Endodermal cell (in vitro differentiated cells): ENCODE data around the gene ALX4. TPM values are rescaled to one million over a fixed set of nuclear protein-coding genes. Genes with fewer than 3 reads are reported as not detected.
A peak's percentile ranks its signal among the peaks of the same experiment; 100 is the strongest.

Experiments
- DNase-seq: peaks from one replicate; pipeline ENCODE4 v3.0.0-alpha.2; 2017
- H3K27ac ChIP-seq: 2 replicates; pipeline ENCODE4 v1.5.1; 2013; ENCODE audit warnings: mild to moderate bottlenecking, low read depth, low read length, moderate library complexity
- H3K27me3 ChIP-seq: 2 replicates; pipeline ENCODE4 v1.6.1; 2013; ENCODE audit warnings: mild to moderate bottlenecking, low read length, moderate library complexity; ENCODE audit not compliant: insufficient read depth, control insufficient read depth, poor library complexity, severe bottlenecking
- H3K36me3 ChIP-seq: 2 replicates; pipeline ENCODE4 v1.7.0; 2013; ENCODE audit warnings: mild to moderate bottlenecking, low read length, moderate library complexity; ENCODE audit not compliant: control insufficient read depth, insufficient read depth
- H3K4me1 ChIP-seq: one replicate; pipeline ENCODE4 v1.7.0; 2013; ENCODE audit warnings: low read length; ENCODE audit not compliant: control insufficient read depth, insufficient read depth
- H3K4me3 ChIP-seq: 2 replicates; pipeline ENCODE4 v1.5.1; 2013; ENCODE audit warnings: mild to moderate bottlenecking, low read length, moderate library complexity
- H3K9ac ChIP-seq: 2 replicates; pipeline ENCODE4 v1.6.1; 2013; ENCODE audit warnings: mild to moderate bottlenecking, low read length, moderate library complexity; ENCODE audit not compliant: poor library complexity, severe bottlenecking; ENCODE audit errors: extremely low read depth
- H3K9me3 ChIP-seq: 2 replicates; pipeline ENCODE4 v1.6.1; 2013; ENCODE audit warnings: mild to moderate bottlenecking, low read length, moderate library complexity; ENCODE audit not compliant: control insufficient read depth
- H3K27ac Mint-ChIP-seq: 2 replicates; pipeline ENCODE4 v1.8.0; 2020; ENCODE audit warnings: mixed read lengths
- H3K27me3 Mint-ChIP-seq: 2 replicates; pipeline ENCODE4 v1.8.0; 2021; ENCODE audit warnings: mild to moderate bottlenecking, mixed read lengths; ENCODE audit not compliant: insufficient read depth
- H3K36me3 Mint-ChIP-seq: 2 replicates; pipeline ENCODE4 v1.8.0; 2020; ENCODE audit warnings: low read depth, mixed read lengths
- H3K4me1 Mint-ChIP-seq: 2 replicates; pipeline ENCODE4 v1.8.0; 2020; ENCODE audit warnings: mixed read lengths
- H3K4me3 Mint-ChIP-seq: 2 replicates; pipeline ENCODE4 v1.8.0; 2020; ENCODE audit warnings: mild to moderate bottlenecking, moderate library complexity, mixed read lengths
- H3K9me3 Mint-ChIP-seq: 2 replicates; pipeline ENCODE4 v1.8.0; 2020; ENCODE audit warnings: mild to moderate bottlenecking, mixed read lengths
- CTCF ChIP-seq: fragments of 200-600 bp; sonication (generic); conservative IDR thresholded peaks from 2 replicates; pipeline ENCODE4 v1.5.0; 2021; ENCODE audit warnings: antibody characterized with exemption, mild to moderate bottlenecking
- WGBS, 2 experiments: methylation state at CpG; one replicate each; pipeline versions ENCODE4 v1.1.5 to v1.1.7; 2013; ENCODE audit warnings: missing lambda C conversion rate in 2 of 2, mixed read lengths in 1 of 2; ENCODE audit not compliant: insufficient coverage in 1 of 2, insufficient read length in 1 of 2; 5-methylcytosine and 5-hydroxymethylcytosine counted together
- total RNA-seq, 2 donors: library from RNA; stranded (reverse); fragmentation: NEBNext Ultra II Directional in 1 of 2; extraction: Animal tissue kit (Norgen Biotek cat#: 25700) in 1 of 2; gene quantifications; 2 replicates in 1 of 2; 3 replicates in 1 of 2; pipeline ENCODE4 v1.2.1, GENCODE V29; 2021

Gene ALX4
- total RNA-seq, 2 donors from 2014 or later: not detected

DNA sequence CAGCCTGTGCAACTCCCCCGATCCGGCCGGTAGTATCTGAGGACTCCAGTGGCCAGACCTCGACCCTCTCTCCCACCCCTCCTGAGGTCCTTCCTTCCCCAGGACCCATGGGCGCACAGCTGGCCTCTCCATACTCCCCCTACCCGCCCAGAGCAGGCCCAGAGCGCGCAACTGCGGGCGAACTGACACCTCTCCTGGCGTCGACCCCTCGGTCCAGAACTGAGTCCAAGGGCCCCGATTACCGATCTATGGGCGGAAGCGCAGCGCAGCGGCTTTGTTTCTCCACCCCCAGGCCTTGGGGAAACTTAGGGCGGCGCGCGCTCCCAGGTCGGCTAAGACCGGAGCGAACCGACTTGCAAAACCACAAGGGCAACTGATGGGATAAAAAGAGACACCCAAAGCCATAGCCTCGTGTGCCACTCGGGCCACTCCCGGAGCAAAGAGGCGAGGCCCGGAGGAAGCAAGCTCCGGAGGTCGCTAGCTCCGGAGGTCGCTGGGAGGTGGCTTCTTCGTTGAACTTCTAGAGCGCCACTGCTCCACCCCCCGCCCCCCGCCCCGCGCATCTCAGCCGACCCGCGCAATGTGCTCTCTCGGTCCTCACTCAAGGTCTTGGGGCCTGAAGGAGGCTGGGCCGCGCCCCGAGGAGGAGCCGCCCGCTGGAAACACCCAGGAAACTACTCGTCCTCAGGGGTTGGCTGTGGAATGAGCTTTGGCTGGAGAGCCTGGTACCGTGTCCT lies 9.8 kb upstream of the ALX4 start:
- no peak for TF ChIP-seq CTCF
- WGBS, 2 experiments: 0 to 2% methylated on average over 6 to 53 of the region's 53 CpGs
- no peaks in the 10 kb centered on the region for H3K4me1 ChIP-seq
- peak; percentile 77 for DNase-seq
- H3K27ac ChIP-seq: no peak overlapping the region
- H3K9me3 Mint-ChIP-seq: no peaks in the 10 kb centered on the region
- H3K9ac ChIP-seq: no peak overlapping the region
- no peak overlapping the region for H3K27ac Mint-ChIP-seq
- H3K4me1 Mint-ChIP-seq: peaks cover 4% of the 10 kb centered on the region
- H3K4me3 Mint-ChIP-seq: peak overlapping the region; percentile 57
- no peaks in the 10 kb centered on the region for H3K36me3 ChIP-seq
- no peaks in the 10 kb centered on the region for H3K36me3 Mint-ChIP-seq
- H3K9me3 ChIP-seq: no peaks in the 10 kb centered on the region
- peaks cover 100% of the 10 kb centered on the region for H3K27me3 ChIP-seq
- H3K27me3 Mint-ChIP-seq: peaks cover 100% of the 10 kb centered on the region
- H3K4me3 ChIP-seq: peak overlapping the region; percentile 74

DNA sequence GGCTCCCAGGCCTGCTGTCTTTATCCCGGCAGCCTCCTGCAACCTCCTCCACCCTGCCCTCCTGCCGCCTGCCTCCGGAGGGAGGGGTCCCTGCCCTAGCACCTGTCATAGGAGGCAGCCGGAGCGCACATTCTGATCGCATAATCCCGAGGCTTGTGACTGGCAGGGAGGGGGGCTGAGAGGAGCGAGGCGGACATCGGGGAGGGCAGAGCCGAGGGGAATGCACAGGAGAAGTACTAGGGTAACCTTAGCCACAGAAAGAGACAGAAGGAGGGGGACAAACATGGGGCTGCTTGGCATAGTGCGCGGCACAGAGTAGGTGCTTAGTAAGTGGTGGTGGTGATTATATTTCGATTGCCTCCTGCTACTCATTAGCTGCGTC lies 9.2 kb upstream of the ALX4 start:
- Mint-ChIP-seq H3K9me3 (no peaks in the 10 kb centered on the region), H3K4me1 (peaks cover 4% of the 10 kb centered on the region), H3K27ac (no peak overlapping the region), H3K36me3 (no peaks in the 10 kb centered on the region), H3K4me3 (peak overlapping the region; percentile 57), H3K27me3 (peaks cover 100% of the 10 kb centered on the region)
- no peak for TF ChIP-seq CTCF
- Histone ChIP-seq H3K27me3 (peaks cover 100% of the 10 kb centered on the region), H3K9ac (no peak overlapping the region), H3K9me3 (no peaks in the 10 kb centered on the region), H3K4me1 (no peaks in the 10 kb centered on the region), H3K4me3 (peak overlapping the region; percentile 74), H3K27ac (no peak overlapping the region), H3K36me3 (no peaks in the 10 kb centered on the region)
- WGBS, 2 experiments: 2 to 6% methylated on average over 9 to 15 of the region's 15 CpGs
- peak; percentile 68 for DNase-seq

DNA sequence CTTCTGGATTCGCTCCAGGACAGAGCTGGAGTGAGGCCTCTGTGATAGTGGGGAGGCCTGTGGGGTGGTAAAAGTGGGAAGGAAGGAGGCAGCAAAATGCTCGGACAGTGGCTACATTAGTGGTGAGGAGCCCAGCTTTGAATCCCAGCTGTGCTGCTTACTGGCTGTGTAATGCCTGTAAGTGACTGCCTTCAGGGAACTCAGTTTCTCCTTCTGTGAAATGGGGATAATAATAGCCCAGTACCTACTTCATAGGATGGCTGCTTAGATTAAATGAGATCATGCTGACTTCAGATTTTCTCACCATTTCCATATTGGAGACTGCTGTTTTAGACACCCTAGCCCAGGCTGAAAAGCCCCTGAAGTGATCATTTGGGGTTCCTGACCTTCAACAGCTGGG lies 8.4 kb upstream of the ALX4 start:
- H3K36me3 ChIP-seq: no peaks in the 10 kb centered on the region
- Mint-ChIP-seq H3K4me3 (no peak overlapping the region), H3K27ac (no peak overlapping the region), H3K36me3 (no peaks in the 10 kb centered on the region), H3K4me1 (peaks cover 4% of the 10 kb centered on the region), H3K27me3 (peaks cover 100% of the 10 kb centered on the region), H3K9me3 (no peaks in the 10 kb centered on the region)
- H3K27me3 ChIP-seq: peaks cover 100% of the 10 kb centered on the region
- H3K4me3 ChIP-seq: no peak overlapping the region
- no peak overlapping the region for H3K9ac ChIP-seq
- TF ChIP-seq CTCF: no peak
- no peak for DNase-seq
- H3K4me1 ChIP-seq: no peaks in the 10 kb centered on the region
- H3K9me3 ChIP-seq: no peaks in the 10 kb centered on the region
- H3K27ac ChIP-seq: no peak overlapping the region
- 33% methylated on average over 2 of the region's 2 CpGs; no CpG with 5 or more reads in 1 of the 2 experiments for WGBS, 2 experiments
